Measurements from ENCODE around the gene TMEM186.
"Not testable (repeated sequence)": the region's sequence is repeated elsewhere in the genome, so short reads cannot be mapped to it uniquely, and the experiment has no call there.

Gene TMEM186

GRCh38 chr16:8774208-8774607 lies 23.2 kb downstream of the TMEM186 start:
- no peak for DNase-seq (ENCODE audit: low spot score)

- DNase-seq (ENCODE audit: low spot score), result no peak
Observed at GRCh38 chr16:8773537-8773936, 23.9 kb downstream of the TMEM186 start.

- DNase-seq (ENCODE audit: low spot score), result peak; percentile 41
Observed at GRCh38 chr16:8768692-8769091, 28.7 kb downstream of the TMEM186 start.

- DNase-seq (ENCODE audit: low spot score), result no peak
Observed at GRCh38 chr16:8768283-8768682, 29.2 kb downstream of the TMEM186 start.

- no peak for DNase-seq (ENCODE audit: low spot score)
Observed at GRCh38 chr16:8767176-8767575, 30.3 kb downstream of the TMEM186 start.

GRCh38 chr16:8764525-8765250 lies 32.8 kb downstream of the TMEM186 start:
- DNase-seq (ENCODE audit: low spot score), result peak; percentile 48

- peak; percentile 27 for DNase-seq (ENCODE audit: low spot score)
Observed at GRCh38 chr16:8763899-8764298, 33.5 kb downstream of the TMEM186 start.

GRCh38 chr16:8763083-8763482 lies 34.4 kb downstream of the TMEM186 start:
- no peak for DNase-seq (ENCODE audit: low spot score)

GRCh38 chr16:8762254-8762653 lies 35.2 kb downstream of the TMEM186 start:
- DNase-seq (ENCODE audit: low spot score), result no peak

- DNase-seq (ENCODE audit: low spot score), result no peak
Observed at GRCh38 chr16:8761078-8761477, 36.4 kb downstream of the TMEM186 start.

- DNase-seq (ENCODE audit: low spot score), result no peak
Observed at GRCh38 chr16:8760021-8760420, 37.4 kb downstream of the TMEM186 start.

- DNase-seq (ENCODE audit: low spot score), result no peak
Observed at GRCh38 chr16:8758022-8758421, 39.4 kb downstream of the TMEM186 start.

GRCh38 chr16:8756755-8757154 lies 40.7 kb downstream of the TMEM186 start:
- DNase-seq (ENCODE audit: low spot score), result no peak

- DNase-seq (ENCODE audit: low spot score), result no peak
Observed at GRCh38 chr16:8753416-8754054, 43.9 kb downstream of the TMEM186 start.

GRCh38 chr16:8752706-8753105 lies 44.7 kb downstream of the TMEM186 start:
- no peak for DNase-seq (ENCODE audit: low spot score)

- no peak for DNase-seq (ENCODE audit: low spot score)
Observed at GRCh38 chr16:8751481-8752311, 45.7 kb downstream of the TMEM186 start.

GRCh38 chr16:8748944-8749343 lies 48.5 kb downstream of the TMEM186 start:
- not testable (repeated sequence) for DNase-seq (ENCODE audit: low spot score)

All from iPS-NIHi11 (cell line).